Cardiac fibroblast (primary cell): Measurements from ENCODE around the gene LRRC28.

Experiments
- DNase-seq, 2 donors: peaks; one replicate each; pipeline versions ENCODE4 v3.0.0 to v3.0.0-alpha.2; 2010; ENCODE audit warnings: low read depth in 2 of 2
- H3K4me3 ChIP-seq, 2 donors: replicated peaks in 1 of 2; 1 replicate in 1 of 2; 2 replicates in 1 of 2; pipeline ENCODE4 v1.5.1; 2011; ENCODE audit warnings: low read depth in 2 of 2, low read length in 2 of 2, mild to moderate bottlenecking in 2 of 2, moderate library complexity in 1 of 2
- TF ChIP-seq, protein P1 (sequence below): IDR thresholded peaks from one replicate; pipeline ENCODE4 v1.5.1; 2011; ENCODE audit warnings: low read depth, mild to moderate bottlenecking, low read length, inconsistent platforms

LRRC28 gene

DNA sequence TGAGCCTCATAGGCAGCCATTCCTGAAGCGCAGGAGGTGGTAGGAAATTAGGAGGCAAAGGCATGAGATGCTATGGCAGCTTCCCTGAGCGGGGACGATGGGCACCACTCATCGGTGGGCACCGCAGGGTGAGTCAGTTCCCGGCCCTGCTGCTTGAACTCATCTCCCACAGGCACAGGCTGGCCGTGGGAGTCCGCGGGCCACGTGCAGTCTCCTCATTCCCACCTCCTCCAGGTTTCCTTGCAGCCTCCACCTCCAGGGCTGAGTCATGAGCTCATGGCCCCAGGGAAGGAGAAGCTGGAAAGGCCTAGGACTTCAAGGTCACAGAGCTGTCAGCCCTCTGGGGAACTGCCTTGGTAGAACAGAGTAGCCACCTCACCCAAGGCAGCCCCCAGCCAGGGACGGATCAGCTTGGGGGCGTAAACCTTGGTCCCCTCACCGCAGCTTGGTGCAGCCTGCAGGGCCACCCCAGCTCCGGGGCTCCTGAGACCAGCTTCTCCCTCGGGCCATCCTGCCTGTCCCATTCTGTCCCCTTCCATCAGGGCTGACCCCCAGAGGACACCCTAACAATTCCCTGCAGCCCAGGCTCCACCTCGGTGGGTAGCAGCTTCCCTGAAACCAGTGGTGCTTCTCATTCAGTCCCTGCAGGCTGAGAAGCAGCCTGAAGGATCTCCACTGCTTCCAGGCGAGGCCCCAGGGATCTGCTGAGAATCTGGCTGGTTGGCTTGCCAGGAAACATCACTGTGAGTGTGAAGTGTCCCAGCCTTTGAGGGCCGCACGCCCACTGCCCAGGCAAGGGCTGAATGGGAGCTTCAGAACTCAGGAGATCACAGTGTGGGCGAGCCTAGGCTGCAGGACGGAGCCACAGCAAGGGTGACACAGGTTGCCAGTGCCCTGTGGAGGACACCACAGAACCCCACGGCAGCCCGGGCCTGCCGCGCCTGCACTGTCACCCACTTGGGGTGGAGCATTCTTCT is 163.8 kb downstream of the LRRC28 start:
- DNase-seq, result no peak
- TF ChIP-seq, protein P1, sequence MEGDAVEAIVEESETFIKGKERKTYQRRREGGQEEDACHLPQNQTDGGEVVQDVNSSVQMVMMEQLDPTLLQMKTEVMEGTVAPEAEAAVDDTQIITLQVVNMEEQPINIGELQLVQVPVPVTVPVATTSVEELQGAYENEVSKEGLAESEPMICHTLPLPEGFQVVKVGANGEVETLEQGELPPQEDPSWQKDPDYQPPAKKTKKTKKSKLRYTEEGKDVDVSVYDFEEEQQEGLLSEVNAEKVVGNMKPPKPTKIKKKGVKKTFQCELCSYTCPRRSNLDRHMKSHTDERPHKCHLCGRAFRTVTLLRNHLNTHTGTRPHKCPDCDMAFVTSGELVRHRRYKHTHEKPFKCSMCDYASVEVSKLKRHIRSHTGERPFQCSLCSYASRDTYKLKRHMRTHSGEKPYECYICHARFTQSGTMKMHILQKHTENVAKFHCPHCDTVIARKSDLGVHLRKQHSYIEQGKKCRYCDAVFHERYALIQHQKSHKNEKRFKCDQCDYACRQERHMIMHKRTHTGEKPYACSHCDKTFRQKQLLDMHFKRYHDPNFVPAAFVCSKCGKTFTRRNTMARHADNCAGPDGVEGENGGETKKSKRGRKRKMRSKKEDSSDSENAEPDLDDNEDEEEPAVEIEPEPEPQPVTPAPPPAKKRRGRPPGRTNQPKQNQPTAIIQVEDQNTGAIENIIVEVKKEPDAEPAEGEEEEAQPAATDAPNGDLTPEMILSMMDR, result no peak
- H3K4me3 ChIP-seq, result no peak overlapping the region

DNA sequence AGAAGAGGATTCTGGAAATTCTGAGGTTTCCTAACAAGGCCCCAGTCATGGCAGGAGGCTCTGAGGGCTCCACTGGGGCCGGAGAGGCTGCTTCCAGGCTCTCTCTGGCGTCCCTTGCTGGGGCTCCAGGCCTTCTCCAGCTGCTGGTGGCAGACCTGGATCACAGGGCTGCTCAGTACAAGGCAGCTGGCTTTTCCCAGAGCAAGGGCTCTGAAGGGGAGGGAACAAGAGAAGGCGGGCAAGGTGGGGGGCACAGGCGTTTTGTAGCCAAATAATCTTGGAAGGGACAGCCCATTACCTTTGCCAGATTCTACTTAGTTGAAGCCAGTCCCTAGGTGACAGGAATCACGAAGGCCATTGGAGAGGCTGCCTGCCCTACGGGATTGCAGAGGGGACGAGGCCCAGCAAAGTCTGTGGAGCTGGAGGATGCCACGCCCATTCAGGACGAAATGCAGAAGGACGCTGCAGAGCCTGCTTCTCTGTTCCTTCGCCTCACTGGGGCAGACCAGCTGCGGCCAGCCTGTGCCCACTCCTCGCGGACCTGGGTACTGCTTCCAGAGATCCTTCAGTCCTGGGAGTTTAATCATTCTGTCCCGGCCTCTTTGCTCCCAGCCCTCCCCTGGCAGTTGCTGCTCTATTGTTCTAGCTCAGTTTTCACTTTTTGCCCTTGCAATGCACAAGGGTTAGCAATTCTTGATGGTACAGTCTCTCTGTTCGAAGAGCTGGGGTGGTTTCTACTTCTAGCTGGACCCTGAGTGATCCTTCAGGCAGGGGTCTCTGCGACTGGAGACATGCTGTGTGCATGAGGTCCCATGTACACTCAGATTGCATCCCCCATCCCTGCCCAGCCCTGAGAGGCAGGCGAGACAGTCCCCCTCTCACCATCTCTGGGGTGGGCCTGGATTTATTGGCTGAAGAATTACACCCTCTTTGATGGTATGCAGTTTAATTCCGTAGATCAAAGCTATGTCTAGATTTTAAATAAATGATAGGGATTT is 165.2 kb downstream of the LRRC28 start:
- H3K4me3 ChIP-seq, result no peak overlapping the region
- TF ChIP-seq, protein P1, result no peak
- no peak for DNase-seq

DNA sequence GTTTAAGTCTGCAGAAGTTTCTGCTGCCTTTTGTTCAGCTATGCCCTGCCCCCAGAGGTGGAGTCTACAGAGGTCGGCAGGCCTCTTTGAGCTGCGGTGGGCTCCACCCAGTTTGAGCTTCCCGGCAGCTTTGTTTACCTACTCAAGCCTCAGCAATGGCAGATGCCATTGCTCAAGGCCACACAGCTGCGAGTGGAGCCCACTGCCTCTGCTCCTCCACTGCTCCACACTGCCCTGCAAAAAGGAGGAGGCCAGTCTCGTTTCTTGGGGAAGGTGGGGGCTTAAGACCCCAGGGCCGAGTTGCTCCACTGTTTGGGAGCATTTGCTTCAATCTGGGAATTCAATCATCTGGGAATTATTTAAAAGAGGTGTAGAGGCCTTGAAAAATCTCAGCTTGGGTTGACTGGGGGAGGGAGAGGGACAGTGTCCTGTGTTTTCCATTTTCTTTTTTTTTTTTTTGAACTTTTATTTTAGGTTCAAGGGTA is 169.9 kb downstream of the LRRC28 start:
- H3K4me3 ChIP-seq, result no peak overlapping the region
- TF ChIP-seq, protein P1, result no peak
- DNase-seq, result peak; percentile 23 to 38

DNA sequence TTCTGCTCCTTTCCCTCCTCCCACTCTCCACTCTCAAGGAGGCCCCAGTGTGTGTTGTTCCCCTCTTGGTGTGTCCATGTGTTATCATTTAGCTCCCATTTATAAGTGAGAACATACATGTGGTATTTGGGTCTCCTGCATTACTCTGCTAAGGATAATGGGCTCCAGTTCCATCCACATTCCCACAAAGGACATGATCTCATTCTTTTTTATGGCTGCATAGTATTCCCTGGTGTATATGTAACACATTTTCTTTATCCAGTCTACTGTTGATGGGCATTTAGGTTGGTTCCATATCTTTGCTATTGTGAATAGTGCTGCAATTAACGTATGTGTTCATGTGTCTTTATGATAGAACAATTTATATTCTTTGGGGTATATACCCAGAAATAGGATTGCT is 170.5 kb downstream of the LRRC28 start:
- TF ChIP-seq, protein P1, result no peak
- no peak overlapping the region for H3K4me3 ChIP-seq
- DNase-seq, result no peak

DNA sequence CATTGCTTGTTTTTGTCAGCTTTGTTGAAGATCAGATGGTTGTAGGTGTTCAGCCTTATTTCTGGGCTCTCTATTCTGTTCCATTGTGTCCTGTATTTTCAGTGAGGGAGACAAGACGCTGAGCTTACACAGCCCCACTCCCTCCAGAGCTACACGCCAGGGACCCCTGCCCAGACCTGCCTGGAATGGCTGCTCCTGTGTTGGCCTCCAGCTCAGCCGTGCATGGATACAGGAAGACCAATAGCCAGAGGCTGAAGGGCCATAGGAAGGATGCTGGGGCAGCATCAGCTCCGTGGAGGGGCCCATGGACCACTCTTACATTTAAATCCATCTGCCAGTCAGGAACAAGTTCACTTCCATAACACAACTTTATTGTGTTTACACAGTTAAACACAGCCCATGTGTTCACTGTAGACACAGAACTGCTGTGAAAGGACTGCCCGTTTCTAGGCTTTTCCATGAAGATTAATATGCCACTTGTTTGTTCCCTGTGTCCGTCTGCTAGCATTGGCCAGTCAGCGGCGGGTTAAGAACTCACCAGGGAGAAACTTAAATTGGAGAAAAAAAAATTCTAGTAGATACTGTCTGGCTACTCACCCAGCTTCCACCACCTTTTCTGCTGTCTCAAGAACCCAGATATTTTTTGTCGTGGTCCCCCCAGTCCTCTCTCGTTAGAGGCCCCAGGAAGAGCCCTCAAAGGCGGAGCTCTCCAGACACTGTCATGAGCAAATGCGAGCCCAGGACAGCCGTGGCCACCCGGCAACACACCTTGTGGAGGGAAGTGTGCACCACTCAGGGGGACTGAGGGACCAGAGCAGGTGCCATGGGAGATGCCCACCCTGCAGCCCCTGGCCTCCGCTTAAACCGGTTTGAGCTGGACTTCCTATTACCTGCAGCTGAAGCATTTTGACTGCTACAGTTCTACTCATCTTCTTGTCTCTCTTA is 172.2 kb downstream of the LRRC28 start:
- TF ChIP-seq, protein P1, result no peak
- DNase-seq, result no peak
- H3K4me3 ChIP-seq, result no peak overlapping the region
